BJ (cell line): Measurements from ENCODE around the gene ZNF385C. TPM values are rescaled to one million over a fixed set of nuclear protein-coding genes. Genes with fewer than 3 reads are reported as not detected.

Source experiments
- CTCF ChIA-PET: fragments of 350-600 bp; formaldehyde crosslinking; extraction: SDS; loops from one replicate; lab custom pipeline; 2021; ENCODE audit warnings: antibody characterized with exemption, inconsistent platforms; lab: Yijun Ruan, JAX
- POLR2A ChIA-PET: fragments of 300-600 bp; sonication (Branson Sonifier 250); formaldehyde crosslinking; extraction: SDS; loops from one replicate; lab custom pipeline; 2021; ENCODE audit warnings: antibody characterized with exemption; lab: Charles Lee
- DNase-seq: peaks from one replicate; pipeline ENCODE4 v3.0.0-alpha.2; 2011; ENCODE audit warnings: low read depth
- H3K27me3 ChIP-seq: 2 replicates; pipeline ENCODE4 v1.6.0; 2011; ENCODE audit warnings: low read length; ENCODE audit not compliant: control insufficient read depth, insufficient read depth
- H3K36me3 ChIP-seq: 2 replicates; pipeline ENCODE4 v1.5.1; 2011; ENCODE audit warnings: low read length; ENCODE audit not compliant: control insufficient read depth, insufficient read depth
- H3K4me3 ChIP-seq: 2 replicates; pipeline ENCODE4 v1.5.1; 2011; ENCODE audit warnings: low read depth, mild to moderate bottlenecking, control low read depth, low read length
- polyA plus RNA-seq: library from polyadenylated mRNA; depleted of rRNA; stranded (reverse); fragments of >200 nt; gene quantifications from 2 replicates; pipeline ENCODE4 v1.2.3, GENCODE V29; 2011
- TF ChIP-seq, protein P1 (sequence below): IDR thresholded peaks from 2 replicates; pipeline ENCODE4 v1.5.1; 2011; ENCODE audit warnings: low read depth, mild to moderate bottlenecking, control low read depth, inconsistent platforms, low read length, moderate library complexity; ENCODE audit not compliant: insufficient read depth

ZNF385C gene
- polyA plus RNA-seq, 1 experiment = not detected

DNA sequence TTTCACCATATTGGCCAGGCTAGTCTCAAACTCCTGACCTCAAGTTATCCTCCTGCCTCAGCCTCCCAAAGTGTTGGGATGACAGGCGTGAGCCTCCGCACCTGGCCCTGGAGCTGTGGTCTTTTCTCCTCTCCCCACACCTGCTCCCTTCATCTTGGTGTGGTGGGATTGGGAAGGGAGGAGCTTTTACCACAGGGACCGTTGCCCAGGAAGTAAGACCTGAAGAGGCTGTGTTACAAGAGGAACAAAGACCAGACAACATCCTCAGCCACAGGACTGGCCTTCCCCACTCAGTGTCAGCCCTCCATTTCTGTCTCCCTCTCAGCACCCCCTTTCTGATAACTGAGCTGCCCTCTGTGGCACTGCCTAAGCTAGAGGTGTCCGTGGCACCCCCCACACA lies 38.5 kb downstream of the ZNF385C start:
- no peak for DNase-seq
- CTCF ChIA-PET = interaction anchor here (1.4 to 2.1 kb wide), 3 partner anchors 8 to 19 kb away, joined by 3 to 6 read pairs (median 3); no protein-coding TSS in a partner anchor
- POLR2A ChIA-PET = no interaction called here
- H3K36me3 ChIP-seq = no peaks in the 10 kb centered on the region
- TF ChIP-seq, protein P1, sequence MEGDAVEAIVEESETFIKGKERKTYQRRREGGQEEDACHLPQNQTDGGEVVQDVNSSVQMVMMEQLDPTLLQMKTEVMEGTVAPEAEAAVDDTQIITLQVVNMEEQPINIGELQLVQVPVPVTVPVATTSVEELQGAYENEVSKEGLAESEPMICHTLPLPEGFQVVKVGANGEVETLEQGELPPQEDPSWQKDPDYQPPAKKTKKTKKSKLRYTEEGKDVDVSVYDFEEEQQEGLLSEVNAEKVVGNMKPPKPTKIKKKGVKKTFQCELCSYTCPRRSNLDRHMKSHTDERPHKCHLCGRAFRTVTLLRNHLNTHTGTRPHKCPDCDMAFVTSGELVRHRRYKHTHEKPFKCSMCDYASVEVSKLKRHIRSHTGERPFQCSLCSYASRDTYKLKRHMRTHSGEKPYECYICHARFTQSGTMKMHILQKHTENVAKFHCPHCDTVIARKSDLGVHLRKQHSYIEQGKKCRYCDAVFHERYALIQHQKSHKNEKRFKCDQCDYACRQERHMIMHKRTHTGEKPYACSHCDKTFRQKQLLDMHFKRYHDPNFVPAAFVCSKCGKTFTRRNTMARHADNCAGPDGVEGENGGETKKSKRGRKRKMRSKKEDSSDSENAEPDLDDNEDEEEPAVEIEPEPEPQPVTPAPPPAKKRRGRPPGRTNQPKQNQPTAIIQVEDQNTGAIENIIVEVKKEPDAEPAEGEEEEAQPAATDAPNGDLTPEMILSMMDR = no peak
- no peak overlapping the region for H3K4me3 ChIP-seq
- H3K27me3 ChIP-seq = peaks cover 10% of the 10 kb centered on the region

DNA sequence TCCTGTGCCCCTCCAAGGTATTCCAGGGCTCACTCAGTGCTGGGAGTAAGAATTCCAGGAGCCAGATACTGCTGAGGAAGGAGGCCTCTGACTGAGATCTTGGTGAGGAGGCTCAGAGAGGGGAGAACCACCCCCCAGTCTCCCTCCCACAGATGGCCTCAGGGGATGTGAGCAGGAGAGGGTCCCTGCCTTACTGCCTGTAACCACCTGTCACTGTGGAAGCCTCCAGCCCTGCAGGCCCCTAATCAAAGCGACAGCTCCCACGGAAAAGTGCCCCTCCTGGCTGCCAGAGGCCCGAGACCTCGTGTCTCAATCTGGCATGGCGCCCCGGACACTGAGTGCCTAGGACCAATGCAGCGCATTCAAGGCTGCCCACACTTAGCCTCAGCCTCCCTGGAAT lies 40.2 kb downstream of the ZNF385C start:
- CTCF ChIA-PET = interaction anchor here (1.1 to 1.5 kb wide), 2 partner anchors 38 to 44 kb away, joined by 3 to 4 read pairs; partner anchors contain the start of gene NKIRAS2
- peaks cover 21% of the 10 kb centered on the region for H3K27me3 ChIP-seq

DNA sequence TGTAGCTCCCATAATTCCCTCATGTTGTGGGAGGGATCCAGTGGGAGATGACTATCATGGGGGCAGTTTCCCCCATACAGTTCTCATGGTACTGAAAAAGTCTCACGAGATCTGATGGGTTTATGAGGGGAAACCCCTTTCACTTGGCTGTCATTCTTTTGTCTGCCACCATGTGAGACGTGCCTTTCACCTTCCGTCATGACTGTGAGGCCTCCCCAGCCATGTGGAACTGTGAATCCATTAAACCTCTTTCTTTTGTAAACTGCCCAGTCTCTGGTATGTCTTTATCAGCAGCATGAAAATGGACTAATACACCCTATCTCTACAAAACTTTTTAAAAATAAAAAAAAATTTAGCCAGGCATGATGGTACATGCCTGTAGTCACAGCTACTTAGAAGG lies 41.6 kb downstream of the ZNF385C start:
- TF ChIP-seq, protein P1 = no peak
- peaks cover 29% of the 10 kb centered on the region for H3K27me3 ChIP-seq
- CTCF ChIA-PET = interaction anchor here (0.8 to 1.9 kb wide), 3 partner anchors 10 to 45 kb away, joined by 4 to 9 read pairs (median 8); no protein-coding TSS in a partner anchor

More for the DNA sequence above, 40.2 kb downstream of the ZNF385C start:
- Histone ChIP-seq H3K36me3 (no peaks in the 10 kb centered on the region), H3K4me3 (no peak overlapping the region)
- POLR2A ChIA-PET = no interaction called here
- DNase-seq = no peak
- TF ChIP-seq, protein P1 = no peak

DNA sequence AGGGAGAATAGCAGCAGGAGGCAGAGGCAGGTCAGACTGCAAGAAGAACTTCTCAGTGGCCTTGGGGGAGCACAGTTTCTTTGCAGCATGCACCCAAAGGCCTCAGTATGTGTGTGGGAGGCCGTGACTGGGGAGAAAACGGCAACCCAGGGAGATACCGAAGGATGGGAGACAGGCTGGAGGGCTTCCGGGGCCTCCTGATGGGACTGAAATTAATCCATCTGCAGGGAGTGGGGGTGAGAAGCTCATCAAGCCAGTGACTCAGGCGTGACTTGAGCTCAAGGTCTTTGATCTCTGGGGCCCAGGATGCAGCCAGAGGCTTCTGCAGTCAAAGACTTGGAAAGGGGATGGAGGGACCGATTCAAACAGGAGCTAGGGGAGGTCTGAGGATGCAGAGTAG lies 42.8 kb downstream of the ZNF385C start:
- H3K4me3 ChIP-seq = no peak overlapping the region
- DNase-seq = no peak
- H3K27me3 ChIP-seq = peaks cover 36% of the 10 kb centered on the region
- POLR2A ChIA-PET = interaction anchor here (0.6 kb wide), 2 partner anchors 73 to 269 kb away, joined by 6 to 9 read pairs; partner anchors contain the start of gene JUP
- CTCF ChIA-PET = interaction anchor here (1.1 to 1.9 kb wide), 4 partner anchors 11 to 31 kb away, joined by 4 to 9 read pairs (median 8); no protein-coding TSS in a partner anchor
- H3K36me3 ChIP-seq = no peaks in the 10 kb centered on the region
- TF ChIP-seq, protein P1 = no peak

More for the DNA sequence above, 41.6 kb downstream of the ZNF385C start:
- H3K4me3 ChIP-seq = no peak overlapping the region
- POLR2A ChIA-PET = no interaction called here
- H3K36me3 ChIP-seq = no peaks in the 10 kb centered on the region
- no peak for DNase-seq

DNA sequence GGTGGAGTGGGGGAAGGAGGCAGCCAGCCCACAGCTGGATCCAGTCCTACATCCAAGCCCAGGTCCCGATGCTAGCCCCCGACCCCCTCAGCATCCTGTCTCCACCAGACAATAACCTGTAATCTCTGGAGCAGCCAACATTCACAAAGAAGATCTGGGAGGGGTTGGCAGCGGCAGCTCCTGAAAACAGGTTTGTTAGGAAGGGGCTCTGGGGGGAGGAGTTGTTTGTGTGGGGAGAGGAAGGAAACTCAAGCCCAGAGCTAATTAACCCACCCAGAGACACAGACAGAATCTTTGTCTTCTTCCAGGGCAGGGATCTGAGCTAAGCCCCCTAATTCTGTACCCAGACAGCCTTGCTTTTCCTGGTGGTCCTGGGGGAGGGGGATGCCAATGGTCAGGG lies 43.2 kb downstream of the ZNF385C start:
- DNase-seq = no peak
- H3K36me3 ChIP-seq = no peaks in the 10 kb centered on the region
- peaks cover 36% of the 10 kb centered on the region for H3K27me3 ChIP-seq
- TF ChIP-seq, protein P1 = no peak
- ChIA-PET POLR2A (no interaction called here), CTCF (interaction anchor here (1.1 to 1.9 kb wide), 4 partner anchors 11 to 31 kb away, joined by 4 to 9 read pairs (median 8); no protein-coding TSS in a partner anchor)
- no peak overlapping the region for H3K4me3 ChIP-seq
